Measurements from ENCODE around the gene PDGFA.

GRCh38 chr7:463362-463781, 56.3 kb downstream of the PDGFA start:
- no peak for TF ChIP-seq POLR2A (IDR thresholded peaks at IDR 0.05)
- TF ChIP-seq, protein P1, sequence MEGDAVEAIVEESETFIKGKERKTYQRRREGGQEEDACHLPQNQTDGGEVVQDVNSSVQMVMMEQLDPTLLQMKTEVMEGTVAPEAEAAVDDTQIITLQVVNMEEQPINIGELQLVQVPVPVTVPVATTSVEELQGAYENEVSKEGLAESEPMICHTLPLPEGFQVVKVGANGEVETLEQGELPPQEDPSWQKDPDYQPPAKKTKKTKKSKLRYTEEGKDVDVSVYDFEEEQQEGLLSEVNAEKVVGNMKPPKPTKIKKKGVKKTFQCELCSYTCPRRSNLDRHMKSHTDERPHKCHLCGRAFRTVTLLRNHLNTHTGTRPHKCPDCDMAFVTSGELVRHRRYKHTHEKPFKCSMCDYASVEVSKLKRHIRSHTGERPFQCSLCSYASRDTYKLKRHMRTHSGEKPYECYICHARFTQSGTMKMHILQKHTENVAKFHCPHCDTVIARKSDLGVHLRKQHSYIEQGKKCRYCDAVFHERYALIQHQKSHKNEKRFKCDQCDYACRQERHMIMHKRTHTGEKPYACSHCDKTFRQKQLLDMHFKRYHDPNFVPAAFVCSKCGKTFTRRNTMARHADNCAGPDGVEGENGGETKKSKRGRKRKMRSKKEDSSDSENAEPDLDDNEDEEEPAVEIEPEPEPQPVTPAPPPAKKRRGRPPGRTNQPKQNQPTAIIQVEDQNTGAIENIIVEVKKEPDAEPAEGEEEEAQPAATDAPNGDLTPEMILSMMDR (IDR thresholded peaks at IDR 0.05) = no peak
